ENCODE data around the gene NECTIN3. TPM values are rescaled to one million over a fixed set of nuclear protein-coding genes. Genes with fewer than 3 reads are reported as not detected.

NECTIN3 gene
- total and polyA plus RNA-seq, 10 of the 15 experiments (the other 5 are each of a cell fraction or from before 2014, with no cell fraction given) = 0.21 TPM; not detected in 9

GRCh38 chr3:111165411-111165810 is 93.8 kb downstream of the NECTIN3 start:
- H3K9ac ChIP-seq (ENCODE audit: control insufficient read depth, insufficient read depth, low read length) = no peak overlapping the region
- no peaks in the 10 kb centered on the region for H4K20me1 ChIP-seq (ENCODE audit: control insufficient read depth, insufficient read depth)
- FAIRE-seq = no peak
- TF ChIP-seq BHLHE40 (IDR thresholded peaks at IDR 0.05; ENCODE audit: borderline replicate concordance in 1 of 2, low read depth in 2 of 2, low read length in 1 of 2) (no peak), ETV6 (conservative IDR thresholded peaks at IDR 0.05 in 1 of 2, IDR thresholded peaks at IDR 0.05 in 1 of 2; ENCODE audit: borderline replicate concordance in 1 of 2, low read depth in 1 of 2) (no peak), USF1 (IDR thresholded peaks at IDR 0.05; ENCODE audit: borderline replicate concordance, extremely low read length, insufficient read depth, low read depth, low read length) (no peak), REST (IDR thresholded peaks at IDR 0.05; ENCODE audit: low read depth, low read length) (no peak)
- H3K4me2 ChIP-seq (ENCODE audit: control insufficient read depth, insufficient read depth) = no peak overlapping the region
- intact Hi-C loops (cut with micrococcal nuclease; ENCODE audit: unreplicated experiment) = no loop called here
- H3K27ac ChIP-seq (ENCODE audit: control insufficient read depth, insufficient read depth) = no peak overlapping the region
- H3K4me3 ChIP-seq = no peak overlapping the region
- no peaks in the 10 kb centered on the region for H3K79me2 ChIP-seq (ENCODE audit: control insufficient read depth, insufficient read depth, low read length)
- ATAC-seq = no peak
- no peaks in the 10 kb centered on the region for H3K36me3 ChIP-seq (ENCODE audit: control insufficient read depth in 2 of 2, insufficient read depth in 2 of 2, low read length in 1 of 2)
- ChIA-PET POLR2A (no interaction called here), SMC1A (ENCODE audit: uncharacterized antibody, unreplicated experiment) (no interaction called here), CTCF (no interaction called here), RAD21 (ENCODE audit: unreplicated experiment) (no interaction called here)
- H3K4me1 ChIP-seq (ENCODE audit: control insufficient read depth, insufficient read depth, low read length) = no peaks in the 10 kb centered on the region
- WGBS (ENCODE audit: insufficient coverage, insufficient replicate concordance, low lambda C conversion rate, missing lambda C conversion rate) = 72% methylated on average over 3 of the region's 3 CpGs
- DNase-seq (ENCODE audit: low read depth, low spot score) = no peak
- H3K27me3 ChIP-seq (replicated peaks in 1 of 2; ENCODE audit: control insufficient read depth in 2 of 2, insufficient read depth in 2 of 2, low read length in 1 of 2) = no peaks in the 10 kb centered on the region
- no TSS peak for BruUV-seq (replicated peaks)
- H2AFZ ChIP-seq (ENCODE audit: control insufficient read depth, low read depth, low read length) = no peak overlapping the region
- no peaks in the 10 kb centered on the region for H3K9me3 ChIP-seq (replicated peaks; ENCODE audit: control insufficient read depth, insufficient read depth, low read length)
- in situ Hi-C loops (cut with MboI) = no loop called here

Measured in GM12878 (cell line).